HG03045 (cell line): Measurements from ENCODE around the gene EIF5AL1.
"Not testable (repeated sequence)": the region's sequence is repeated elsewhere in the genome, so short reads cannot be mapped to it uniquely, and the experiment has no call there.

Experiments
- ATAC-seq: cut with Tn5 transposase; IDR thresholded peaks from one replicate; pipeline ENCODE4 v1.9.1; 2021; ENCODE audit warnings: mild to moderate bottlenecking, moderate library complexity; ENCODE audit not compliant: unreplicated experiment

Gene EIF5AL1

DNA sequence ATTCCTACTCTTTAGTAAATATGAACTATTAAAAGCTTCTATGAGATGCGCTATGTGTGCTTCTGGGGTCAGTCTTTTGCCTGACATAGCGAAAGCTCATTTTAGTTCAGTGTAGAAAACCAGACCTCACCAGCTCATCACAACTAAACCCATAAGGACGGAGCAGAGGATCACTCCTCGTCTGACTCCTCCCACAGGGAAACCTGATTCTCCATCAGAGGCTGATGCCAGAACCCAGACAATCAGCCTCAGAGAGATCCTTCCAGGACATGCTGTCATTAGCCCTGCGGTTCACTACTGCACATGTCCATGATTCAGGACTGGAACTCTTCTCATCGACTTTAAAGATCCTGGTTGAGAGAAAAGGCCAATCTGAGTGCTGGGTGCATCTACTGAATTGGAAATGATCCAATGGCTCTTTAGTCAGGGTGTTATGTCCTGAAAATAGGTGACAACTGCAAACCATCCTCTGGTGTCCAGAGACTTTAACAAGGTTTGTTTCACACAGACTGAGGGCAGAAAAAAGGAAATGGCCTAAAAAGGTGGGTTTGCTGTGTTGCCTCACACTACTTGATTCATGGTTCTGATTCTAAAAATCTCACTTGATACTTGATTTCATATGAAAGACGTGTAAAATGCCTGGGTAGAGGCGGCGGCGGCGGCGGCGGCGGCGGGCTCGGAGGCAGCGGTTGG lies at the start of gene EIF5AL1:
TSS of gene EIF5AL1 (plus strand) at position 643 of the 693 bp plus-strand sequence. CDS start 117 bp downstream, outside the sequence.
- not testable (repeated sequence) for ATAC-seq

DNA sequence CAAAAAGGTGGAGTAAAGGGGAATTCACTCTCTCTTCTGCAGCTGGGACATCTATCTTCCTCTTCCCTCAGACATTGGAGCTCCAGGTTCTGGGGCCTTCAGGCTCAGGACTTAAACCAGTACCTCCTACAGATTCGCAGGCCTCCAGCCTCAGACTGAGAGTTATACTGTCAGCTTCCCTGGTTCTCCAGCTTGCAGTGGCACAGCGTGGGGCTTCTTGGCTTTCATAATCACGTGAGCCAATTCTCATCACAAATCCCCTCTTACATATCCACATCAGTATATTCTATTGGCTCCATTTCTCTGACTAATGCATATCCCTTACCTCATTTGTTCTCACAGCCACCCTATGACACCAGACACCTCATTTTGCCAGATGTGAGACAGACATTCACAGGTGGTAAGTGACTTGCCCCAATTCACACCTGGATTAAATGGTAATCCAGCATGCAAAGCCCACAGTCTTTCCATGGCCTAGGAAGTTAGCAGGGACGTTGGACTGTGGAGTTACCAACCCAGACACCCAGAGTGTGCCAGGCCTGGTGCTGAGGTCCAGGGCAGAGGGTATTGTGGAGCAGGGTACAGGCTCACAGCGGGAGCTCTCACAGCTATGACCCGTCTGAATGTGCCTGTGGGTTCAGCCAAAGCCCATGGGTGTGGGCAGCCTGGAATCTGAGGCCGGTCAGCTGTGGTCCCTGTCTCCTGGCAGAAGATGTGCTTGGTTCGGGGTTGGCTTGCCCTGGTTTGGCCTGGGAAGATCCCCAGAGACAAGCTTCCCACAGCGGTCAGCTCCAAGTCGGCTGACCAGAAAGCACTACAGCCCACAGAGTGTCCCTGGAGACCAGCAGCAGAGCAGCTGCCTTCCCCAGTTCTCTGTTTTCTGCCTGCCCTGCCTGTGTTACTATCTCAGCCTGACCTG lies 48.5 kb upstream of the EIF5AL1 start:
- no peak for ATAC-seq

DNA sequence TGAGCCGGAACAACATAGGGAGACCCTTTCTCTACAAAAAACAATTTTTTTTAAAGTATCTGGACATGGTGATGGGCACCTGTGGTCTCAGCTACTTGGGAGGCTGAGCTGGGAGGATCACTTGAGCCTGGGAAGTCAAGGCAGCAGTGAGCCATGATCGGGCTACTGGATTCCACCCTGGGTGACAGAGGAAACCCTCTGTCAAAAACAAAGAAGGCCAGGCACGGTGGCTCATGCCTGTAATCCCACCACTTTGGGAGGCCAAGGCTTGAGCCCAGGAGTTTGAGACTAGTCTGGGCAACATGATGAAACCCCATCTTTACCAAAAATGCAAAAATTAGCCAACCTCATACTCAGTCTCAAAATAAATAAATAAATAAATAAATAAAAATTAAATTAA lies 47.0 kb upstream of the EIF5AL1 start:
- no peak for ATAC-seq

GRCh38 chr10:79468015-79468560 lies 44.2 kb upstream of the EIF5AL1 start:
- ATAC-seq = no peak

DNA sequence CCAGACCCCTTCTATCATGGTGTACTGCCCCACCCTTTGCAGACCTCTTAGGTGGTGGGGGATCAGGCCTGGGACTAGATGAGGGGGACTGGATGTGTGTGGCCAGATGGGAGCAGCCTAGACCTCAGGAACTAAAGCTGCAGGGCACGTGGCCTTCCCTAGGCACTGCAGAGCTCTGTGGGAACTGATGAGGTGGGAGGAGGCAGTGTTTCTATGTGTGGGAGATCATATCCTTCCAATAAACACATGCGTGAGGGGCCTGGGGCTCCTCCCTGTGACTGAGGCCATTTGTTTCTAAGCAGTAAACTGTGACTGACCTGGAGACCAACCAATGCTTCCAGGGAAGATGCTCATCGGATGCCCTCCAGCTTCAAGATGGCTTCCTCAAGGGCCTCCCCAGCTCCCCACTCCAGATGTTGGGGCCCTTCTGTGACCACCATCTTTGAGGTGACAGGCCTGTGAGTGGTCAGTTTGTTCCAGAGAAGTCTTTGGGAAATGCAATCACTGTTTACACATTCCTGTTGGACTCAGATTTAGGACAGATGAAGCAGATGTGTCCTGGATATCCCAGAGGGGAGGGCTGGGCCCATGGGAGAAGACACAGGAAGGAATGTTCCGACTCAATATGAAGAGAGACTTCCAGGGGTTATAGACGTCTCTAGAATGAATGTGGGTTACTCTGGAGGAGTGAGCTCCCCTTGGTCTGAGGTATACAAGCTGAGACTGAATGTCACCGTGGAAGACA lies 43.3 kb upstream of the EIF5AL1 start:
- no peak for ATAC-seq

DNA sequence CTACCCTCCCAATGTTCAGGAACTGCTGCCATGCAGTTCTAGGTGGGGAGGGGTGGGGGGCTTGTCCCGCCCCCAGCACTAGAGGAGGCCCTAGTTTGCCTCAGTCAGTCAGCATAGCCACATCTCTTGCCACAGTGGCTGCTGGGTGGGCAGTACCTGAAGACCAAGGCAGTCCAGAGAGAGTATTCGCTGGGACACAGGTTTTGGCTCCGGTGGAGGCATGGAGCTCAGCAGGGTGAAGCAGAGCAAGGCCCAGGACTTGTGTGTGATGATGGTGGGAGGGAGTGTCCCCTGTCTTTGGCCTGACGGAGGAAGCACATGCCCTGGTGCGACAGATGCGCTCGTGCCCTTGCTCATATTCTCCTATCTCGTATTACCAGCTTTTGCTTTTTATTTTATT lies 42.2 kb upstream of the EIF5AL1 start:
- ATAC-seq = no peak

DNA sequence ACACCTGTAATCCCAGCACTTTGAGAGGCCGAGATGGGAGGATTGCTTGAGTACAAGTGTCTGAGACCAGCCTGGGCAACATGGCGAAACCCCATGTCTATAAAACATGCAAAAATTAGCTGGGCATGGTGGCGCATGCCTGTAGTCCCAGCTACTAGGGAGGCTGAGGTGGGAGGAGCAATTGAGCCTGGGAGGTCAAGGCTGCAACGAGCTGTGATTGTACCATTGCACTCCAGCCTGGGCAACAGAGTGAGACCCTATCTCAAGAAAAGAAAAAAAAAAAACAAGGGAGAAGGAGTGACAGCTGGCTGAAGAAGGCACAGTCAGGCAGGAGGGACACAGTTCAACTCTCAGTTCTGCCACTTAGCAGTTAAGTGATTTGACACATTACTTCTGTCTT lies 40.6 kb upstream of the EIF5AL1 start:
- no peak for ATAC-seq

DNA sequence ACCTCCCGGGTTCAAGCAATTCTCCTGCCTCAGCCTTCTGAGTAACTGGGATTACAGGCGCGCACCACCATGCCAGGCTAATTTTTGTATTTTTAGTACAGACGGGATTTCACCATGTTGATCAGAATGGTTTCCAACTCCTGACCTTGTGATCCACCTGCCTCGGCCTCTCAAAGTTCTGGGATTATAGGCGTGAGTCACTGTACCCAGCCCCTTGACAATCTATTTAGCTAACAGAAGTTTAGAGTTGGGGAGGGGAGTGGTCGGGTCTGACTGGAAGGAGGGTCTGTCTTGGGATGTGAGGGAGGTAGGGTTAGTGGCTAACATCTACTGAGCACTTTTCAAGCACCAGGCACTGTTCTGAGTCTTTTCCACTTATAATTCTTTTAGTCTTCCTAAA lies 39.9 kb upstream of the EIF5AL1 start:
- ATAC-seq = no peak

DNA sequence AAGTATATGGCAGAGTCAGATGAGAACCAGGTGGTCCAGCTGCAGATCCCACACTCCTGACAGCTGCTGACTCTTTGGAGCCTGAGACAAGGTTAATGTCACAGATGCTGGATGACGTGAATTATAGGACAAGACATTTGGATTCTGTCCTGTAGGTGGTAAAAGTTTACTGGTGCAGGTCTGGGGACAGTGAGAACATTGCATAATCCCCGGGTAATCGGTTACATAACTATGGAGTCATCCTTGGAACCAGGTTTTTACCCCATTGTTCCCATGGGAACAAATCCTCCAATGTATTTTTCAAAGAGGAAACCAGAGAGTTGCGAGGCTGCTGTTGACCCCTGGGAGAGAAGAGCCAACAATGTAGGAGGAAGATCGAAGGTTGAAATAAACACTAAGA lies 39.4 kb upstream of the EIF5AL1 start:
- no peak for ATAC-seq

- no peak for ATAC-seq
Measured at GRCh38 chr10:79473496-79474095, 38.7 kb upstream of the EIF5AL1 start.

- no peak for ATAC-seq
Measured at GRCh38 chr10:79475119-79475653, 37.1 kb upstream of the EIF5AL1 start.

- ATAC-seq = no peak
Measured at GRCh38 chr10:79475877-79476276, 36.5 kb upstream of the EIF5AL1 start.

DNA sequence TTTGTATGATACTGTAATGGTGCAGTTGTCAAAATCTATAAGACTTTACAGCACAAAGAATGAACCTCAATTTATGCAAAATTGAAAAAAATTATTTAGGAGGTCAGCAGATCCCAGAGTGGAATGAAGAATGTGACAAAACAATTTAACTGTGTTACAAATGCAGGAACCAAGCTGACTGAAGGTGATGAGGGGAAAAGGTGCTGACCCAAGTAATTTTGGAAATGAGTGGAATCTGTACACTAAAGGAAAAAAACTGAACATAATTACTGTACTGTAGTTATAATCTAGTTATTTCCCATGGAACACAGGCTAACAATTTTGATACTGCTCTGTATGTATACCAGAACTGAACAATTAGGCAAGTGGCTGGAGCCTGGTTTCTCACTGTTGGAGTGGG lies 35.7 kb upstream of the EIF5AL1 start:
- ATAC-seq = no peak

GRCh38 chr10:79477456-79477855 lies 34.9 kb upstream of the EIF5AL1 start:
- no peak for ATAC-seq

DNA sequence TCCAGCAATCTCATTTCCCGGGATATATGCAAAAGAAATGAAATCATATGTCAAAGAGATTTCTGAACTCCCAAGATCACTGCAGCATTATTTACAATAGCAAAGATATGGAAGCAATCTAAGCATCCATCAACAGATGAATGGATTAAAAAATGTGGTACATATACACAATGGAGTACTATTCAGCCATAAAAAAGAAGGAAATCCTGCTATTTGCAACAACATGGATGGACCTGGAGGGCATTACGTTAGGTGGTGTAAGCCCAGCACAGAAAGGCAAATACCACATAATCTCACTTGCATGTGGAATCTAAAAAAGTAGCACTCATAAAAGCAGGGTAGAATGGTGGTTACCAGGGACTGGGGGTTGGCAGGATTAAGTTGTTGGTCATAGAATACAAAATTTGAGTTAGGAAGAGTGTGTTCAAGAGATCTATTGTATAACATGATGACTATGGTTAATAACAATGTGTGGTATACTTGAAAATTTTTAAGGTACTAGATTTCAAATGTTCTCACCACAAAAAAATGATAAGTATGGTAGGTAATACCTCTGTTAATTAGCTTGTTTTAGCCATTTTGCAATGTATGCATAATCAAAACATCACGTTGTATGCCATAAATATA lies 32.9 kb upstream of the EIF5AL1 start:
- ATAC-seq = no peak

GRCh38 chr10:79482304-79482703 lies 30.0 kb upstream of the EIF5AL1 start:
- ATAC-seq = no peak

DNA sequence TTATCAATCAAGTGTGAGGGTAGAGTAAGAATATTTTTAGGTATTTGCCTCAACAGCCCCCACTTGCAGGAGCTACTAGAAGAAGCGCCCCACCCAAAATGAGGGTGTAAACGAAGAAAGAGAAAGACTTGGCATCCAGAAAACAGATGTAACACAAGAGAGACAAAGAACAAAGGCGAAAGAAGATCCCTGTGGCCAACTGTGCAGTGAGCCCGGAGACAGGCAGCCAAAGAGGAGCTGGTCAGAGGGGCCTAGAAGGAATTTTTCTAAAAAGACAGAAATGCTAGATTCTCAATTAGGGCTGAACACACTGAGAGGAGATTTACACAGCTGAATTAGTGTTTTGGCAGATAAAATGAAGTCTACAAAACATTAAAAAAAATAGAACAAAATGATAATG lies 29.6 kb upstream of the EIF5AL1 start:
- no peak for ATAC-seq

DNA sequence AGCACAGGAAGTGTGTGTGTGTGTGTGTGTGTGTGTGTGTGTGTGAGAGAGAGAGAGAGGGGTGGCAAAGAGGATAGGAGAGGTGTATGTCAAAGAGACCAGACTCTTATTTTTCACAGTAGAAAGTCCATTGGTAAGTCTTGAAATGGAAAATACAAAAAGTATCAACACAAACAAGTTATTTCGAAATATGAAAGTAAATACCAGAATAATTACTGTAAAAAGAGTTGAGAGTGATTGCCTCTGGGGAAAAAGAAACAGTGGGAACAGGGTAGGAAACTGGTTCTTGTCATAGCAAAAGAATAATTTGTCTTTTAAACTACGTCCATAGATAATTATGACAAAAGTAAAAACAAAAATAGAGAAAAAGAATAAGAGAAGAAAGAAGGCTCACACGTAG lies 29.0 kb upstream of the EIF5AL1 start:
- no peak for ATAC-seq

DNA sequence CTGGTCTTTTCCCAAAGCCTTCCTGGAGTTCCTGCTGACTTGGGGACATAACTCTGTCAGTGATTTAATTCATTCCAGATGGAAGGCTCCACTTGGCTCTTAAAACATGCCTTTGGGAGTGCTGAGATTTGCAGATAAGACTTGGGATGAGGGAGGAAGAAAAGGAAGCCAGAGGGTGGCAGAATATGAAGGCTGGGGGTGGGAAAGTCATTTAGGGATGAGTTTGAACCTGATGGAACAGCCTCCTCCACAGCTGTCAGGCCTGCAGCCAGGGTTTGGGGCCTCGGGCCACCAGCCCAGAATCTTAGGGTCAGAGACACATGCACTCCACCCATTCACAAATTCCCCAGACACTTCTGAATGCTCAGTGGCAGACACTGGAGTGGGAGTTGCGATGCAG lies 28.4 kb upstream of the EIF5AL1 start:
- no peak for ATAC-seq

DNA sequence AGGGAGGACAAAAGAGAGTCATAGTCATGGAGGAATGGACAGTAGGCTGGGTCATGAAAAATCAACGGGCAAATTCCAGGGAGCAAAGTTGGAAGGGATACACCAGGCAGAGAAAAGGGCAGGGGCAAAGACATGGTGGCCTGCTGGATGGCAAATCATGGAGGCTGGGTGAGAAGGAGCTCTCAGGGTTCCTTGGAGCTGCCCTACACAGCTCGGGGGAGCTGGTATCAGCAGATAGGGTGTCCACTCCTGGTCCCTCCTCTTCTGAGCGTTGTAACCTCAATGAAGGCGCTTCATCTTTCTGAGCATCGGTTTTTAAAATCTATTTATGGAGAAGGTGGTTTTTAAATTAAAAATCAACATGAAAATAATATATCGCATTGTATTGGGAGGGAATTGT lies 27.9 kb upstream of the EIF5AL1 start:
- ATAC-seq = no peak
